Stimulated activated CD4-positive, alpha-beta T cell treated with anti-CD3 and anti-CD28 coated beads, Interleukin-4, amount 100 ng/mL, for 48 hours (primary cell): ENCODE measurements around the gene C1orf210.

Experiments
- DNase-seq, 2 donors: peaks; one replicate each; pipeline ENCODE4 v3.0.0-alpha.2; 2020; ENCODE audit warnings: low read depth in 2 of 2

C1orf210 gene

GRCh38 chr1:43293896-43294760, 8.7 kb upstream of the C1orf210 start:
- DNase-seq, result no peak

GRCh38 chr1:43293176-43293575, 7.8 kb upstream of the C1orf210 start:
- DNase-seq, result no peak

GRCh38 chr1:43292679-43293078, 7.3 kb upstream of the C1orf210 start:
- DNase-seq, result no peak

- DNase-seq, result no peak
Measured at GRCh38 chr1:43292216-43292615, 6.8 kb upstream of the C1orf210 start.

- no peak for DNase-seq
Measured at GRCh38 chr1:43288785-43289706, 3.7 kb upstream of the C1orf210 start.

- DNase-seq, result no peak
Measured at GRCh38 chr1:43288058-43288784, 2.8 kb upstream of the C1orf210 start.

GRCh38 chr1:43286533-43286932, 1.2 kb upstream of the C1orf210 start:
- no peak for DNase-seq

GRCh38 chr1:43286115-43286514, 734 bp upstream of the C1orf210 start:
- DNase-seq, result no peak

GRCh38 chr1:43284546-43285110, 753 bp downstream of the C1orf210 start:
- no peak for DNase-seq

- no peak for DNase-seq
Measured at GRCh38 chr1:43284065-43284464, 1.3 kb downstream of the C1orf210 start.

- DNase-seq, result no peak
Measured at GRCh38 chr1:43282220-43283195, 2.9 kb downstream of the C1orf210 start.

GRCh38 chr1:43280692-43281091, 4.7 kb downstream of the C1orf210 start:
- no peak for DNase-seq

GRCh38 chr1:43279666-43280065, 5.7 kb downstream of the C1orf210 start:
- DNase-seq, result no peak

GRCh38 chr1:43279161-43279560, 6.2 kb downstream of the C1orf210 start:
- DNase-seq, result no peak

GRCh38 chr1:43277116-43277876, 8.1 kb downstream of the C1orf210 start:
- no peak for DNase-seq

GRCh38 chr1:43276673-43277072, 8.7 kb downstream of the C1orf210 start:
- DNase-seq, result no peak

GRCh38 chr1:43275826-43276620, 9.4 kb downstream of the C1orf210 start:
- no peak for DNase-seq

GRCh38 chr1:43274804-43275180, 10.6 kb downstream of the C1orf210 start:
- no peak for DNase-seq
